A673 (cell line): ENCODE measurements around the gene IGSF1.

Experiments
- CTCF ChIP-seq: fragments of 300-800, 200-600 bp; sonication (generic); conservative IDR thresholded peaks from 2 replicates; pipeline ENCODE4 v1.5.1; 2017; ENCODE audit warnings: low read depth, mild to moderate bottlenecking, antibody characterized with exemption, low read length, moderate library complexity, mixed read lengths
- EZH2 ChIP-seq: fragments of 200-600 bp; sonication (generic); IDR thresholded peaks from 2 replicates; pipeline ENCODE4 v1.6.1; 2017; ENCODE audit warnings: borderline replicate concordance, low read depth, mild to moderate bottlenecking, mixed read lengths, antibody characterized with exemption, low read length; ENCODE audit not compliant: poor library complexity, severe bottlenecking

GRCh38 chrX:131273011-131273410, 16.1 kb downstream of the IGSF1 start:
- TF ChIP-seq EZH2 (no peak), CTCF (no peak)
